Fibroblast of the conjunctiva (primary cell): ENCODE data around the gene ITGA8.
"Not testable (repeated sequence)": the region's sequence is repeated elsewhere in the genome, so short reads cannot be mapped to it uniquely, and the experiment has no call there.

Source experiments
- DNase-seq: peaks from one replicate; pipeline ENCODE4 v3.0.0-alpha.2; 2010; ENCODE audit warnings: low read depth

The ITGA8 gene

DNA sequence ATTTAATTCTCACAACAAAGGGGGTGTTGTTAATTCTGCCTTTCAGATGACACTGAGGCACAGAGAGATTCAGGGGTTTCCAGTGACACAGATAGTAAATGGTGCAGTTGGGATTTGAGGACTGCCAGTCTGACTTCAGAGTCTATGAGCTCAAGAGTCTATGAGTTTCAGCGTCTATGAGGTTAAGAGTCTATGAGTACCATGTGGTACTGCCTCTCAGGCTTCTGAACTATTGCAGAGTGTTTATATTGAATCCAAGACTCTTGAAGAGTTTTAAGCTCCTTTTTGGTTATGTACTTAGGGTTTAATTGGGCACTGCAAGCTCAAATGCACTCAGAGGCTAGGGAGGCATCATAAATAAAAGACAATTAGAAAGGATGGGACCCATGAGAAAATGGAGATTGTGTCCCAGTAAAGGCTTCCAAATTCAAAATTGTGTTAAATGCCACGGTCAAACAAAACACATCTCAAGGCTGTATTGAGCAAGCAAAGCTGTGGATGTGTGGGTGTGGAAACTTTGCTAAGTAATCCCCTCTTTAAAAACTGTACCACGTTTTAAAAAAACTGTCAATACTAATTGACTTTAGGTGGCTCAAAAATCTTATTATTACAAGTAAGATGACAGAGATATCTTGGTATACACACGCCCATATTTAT is 224.7 kb downstream of the ITGA8 start:
- no peak for DNase-seq

DNA sequence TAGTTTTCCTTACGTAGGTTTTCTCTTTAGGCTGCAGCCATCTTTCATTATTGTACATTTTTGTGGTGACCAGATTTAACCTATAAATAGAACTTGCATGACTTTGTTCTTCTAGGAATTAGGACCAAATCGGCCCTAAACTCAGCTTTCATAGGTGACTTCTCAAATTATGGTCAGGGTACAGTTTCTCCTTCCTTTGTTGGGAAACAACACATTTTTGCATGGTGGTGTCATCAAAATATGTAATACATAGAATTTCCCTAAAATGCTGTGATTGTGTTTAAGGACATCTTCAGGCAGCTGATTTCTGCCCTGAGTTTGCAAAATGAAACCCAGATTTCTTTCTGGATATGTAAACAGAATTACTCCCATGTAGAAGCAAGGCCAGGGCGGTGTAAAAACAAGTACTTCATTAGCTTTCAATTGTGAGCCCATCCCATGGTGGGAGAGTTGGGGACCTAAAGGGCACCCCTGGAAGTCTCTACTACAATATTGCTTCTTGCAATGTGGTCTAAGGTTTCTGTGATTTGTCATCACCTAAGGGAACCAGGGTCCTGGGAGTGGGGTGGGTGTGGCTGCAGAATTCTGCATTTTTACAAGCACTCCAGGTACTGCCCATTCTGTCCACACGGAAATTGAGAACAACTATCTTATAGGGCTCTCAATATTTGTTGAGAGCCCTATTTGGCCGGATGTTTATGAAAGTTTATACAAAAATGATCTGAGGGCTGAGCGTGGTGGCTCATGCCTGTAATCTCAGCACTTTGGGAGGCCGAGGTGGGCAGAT is 227.7 kb downstream of the ITGA8 start:
- no peak for DNase-seq

DNA sequence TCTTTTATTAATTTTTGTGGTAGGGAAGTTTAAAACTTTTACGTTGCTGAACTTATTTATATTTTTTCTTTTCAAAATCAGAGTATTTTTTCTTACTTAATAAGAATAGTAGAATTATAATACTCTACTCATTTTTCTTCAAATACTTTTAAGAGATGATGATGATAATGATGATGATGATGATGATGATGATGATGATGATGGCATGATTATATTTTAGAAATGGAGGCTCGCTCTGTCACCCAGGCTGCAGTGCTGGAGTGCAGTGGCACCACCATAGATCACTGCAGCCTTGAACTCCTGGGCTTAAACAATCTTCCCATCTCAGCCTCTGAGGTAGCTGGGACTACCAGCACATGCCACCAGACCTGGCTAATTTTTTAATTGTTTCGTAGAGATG is 230.3 kb downstream of the ITGA8 start:
- no peak for DNase-seq

DNA sequence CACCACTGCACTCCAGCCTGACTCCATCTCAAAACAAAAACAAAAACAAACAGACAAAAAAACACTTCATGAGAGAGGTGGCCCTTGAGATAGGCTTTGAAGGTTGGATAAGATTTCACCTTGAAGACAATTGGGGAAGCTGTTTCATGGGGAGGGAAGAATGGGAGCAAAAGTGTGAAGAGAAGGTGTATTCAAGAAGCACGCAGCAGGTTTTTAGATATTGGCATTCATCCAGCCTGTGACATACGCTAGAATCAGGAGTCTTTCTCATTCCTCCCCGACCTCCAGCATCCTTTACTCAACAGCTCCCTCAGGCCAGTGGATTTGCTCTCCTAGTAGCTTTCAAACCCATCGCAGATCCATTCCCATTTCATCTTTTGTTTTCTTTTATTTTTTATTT is 232.3 kb downstream of the ITGA8 start:
- no peak for DNase-seq

DNA sequence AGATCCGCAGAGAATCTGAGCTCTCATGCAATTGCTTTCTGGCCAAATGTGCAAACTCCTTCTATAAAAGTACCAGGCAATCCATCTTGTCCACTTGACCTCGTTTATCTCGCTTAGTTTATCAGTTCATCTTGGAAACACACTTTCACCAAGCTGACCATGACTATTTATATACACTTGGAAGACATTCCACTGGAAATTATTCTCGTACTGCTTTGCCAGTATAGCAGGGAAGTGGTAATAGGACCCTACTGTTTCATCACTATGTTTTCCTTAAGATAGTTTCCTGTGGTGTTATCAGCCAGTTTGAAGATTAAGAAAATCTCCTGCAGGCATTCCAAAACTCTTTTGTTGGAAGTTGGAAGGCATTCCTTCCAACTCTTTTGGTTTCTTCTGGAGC is 233.3 kb downstream of the ITGA8 start:
- peak; percentile 60 for DNase-seq

DNA sequence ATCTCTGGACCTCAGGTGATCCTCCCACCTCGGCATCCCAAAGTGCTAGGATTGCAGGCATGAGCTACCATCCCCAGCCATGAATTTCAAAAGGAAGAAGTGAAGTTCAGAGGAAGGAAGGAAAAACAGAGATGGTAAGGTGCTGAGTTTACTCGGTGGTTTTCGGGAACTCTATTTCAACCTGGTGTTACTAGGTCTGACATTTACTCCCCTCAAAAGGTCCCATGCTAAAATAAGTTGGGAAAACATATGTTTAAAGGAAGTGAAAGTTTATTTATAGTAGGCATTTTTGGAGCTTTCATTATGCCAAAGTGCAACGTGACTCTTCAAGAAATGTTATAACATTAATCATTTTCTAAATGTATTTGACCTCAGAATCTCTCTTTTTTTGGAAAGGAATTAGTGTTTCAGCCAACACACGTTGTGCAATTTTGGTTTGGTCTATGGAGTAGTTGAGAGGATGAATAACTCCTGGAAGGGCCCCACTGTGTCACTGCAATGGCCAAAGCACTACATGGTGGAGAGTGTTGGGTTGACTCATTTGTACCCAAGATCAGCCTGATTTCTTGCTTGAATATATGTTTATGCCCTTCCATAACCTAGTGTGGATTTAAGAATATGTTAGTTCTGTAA is 233.9 kb downstream of the ITGA8 start:
- DNase-seq, result peak; percentile 79

DNA sequence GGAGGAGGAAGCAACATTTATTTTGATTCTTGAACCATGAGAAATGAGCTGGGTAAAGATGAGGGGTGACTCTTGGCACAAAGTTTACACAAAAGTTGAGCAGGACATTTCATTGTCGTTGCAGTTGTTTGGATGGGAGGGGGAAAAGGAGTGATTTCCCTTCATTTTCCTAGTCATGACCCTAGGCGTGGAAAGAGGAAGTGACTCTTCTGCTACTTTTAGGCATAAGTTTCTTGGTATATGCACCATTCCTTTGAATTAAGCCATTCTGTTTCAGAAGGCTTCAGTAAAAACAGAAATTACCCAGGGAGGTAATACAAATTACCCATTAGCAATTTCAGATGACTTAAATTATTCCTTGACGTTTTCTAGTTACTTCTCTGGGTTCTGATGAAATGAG is 234.7 kb downstream of the ITGA8 start:
- no peak for DNase-seq

DNA sequence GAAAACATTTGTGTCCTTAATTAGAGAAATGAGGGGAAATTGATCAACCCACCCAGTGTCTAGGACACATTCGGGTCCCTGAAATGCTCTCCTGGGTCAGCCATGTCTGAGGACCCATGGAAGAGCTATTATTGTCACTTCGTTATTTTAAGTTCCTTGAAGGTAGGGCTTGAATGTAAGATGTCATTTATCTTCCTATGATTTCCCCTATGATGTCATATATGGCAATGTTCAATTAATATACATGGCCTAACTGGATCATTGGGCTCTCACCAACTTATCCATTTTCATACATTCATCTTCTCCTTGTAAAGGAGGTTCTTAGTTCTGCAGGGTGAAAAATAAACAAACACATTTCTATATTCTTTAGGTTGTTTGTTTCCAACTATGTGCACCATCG is 235.6 kb downstream of the ITGA8 start:
- no peak for DNase-seq

DNA sequence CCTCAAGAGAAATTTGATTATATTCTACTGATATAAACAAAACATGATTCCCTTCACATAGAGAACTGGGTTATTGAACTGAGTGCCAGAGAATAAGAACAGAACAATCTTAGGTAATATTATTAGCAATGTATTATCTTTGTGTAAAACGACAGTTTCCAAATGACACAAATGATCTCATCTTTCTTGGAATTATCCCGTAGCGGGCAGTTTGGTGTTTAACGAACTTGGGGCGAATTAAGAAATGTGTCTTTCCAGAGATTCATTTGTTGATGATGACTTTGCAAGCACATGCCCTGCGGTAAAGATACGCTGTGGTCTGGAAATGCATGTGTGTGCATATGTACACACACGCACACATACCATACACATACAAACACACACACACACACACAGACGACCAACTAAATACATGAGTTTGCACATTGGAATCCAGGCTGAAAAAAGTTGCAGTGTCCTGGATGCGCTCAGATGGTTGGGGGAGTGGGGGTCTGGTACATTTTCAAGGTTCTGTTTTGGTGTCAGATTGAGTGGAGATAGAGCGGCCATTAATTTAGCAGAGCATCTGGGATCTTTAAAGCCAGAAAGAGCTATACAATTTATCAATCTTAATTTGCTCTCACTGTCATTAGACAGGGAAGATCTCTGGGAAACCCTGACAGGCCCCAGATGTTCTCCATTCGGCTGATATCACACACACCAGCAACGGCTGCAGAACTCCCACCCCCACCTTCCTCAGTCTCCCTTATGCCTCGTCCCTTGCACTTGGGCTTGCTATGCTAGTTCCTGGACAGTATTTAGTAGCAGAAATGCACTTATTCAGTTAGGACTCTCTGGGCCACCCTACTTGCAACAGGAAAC is 236.3 kb downstream of the ITGA8 start:
- DNase-seq, result no peak

DNA sequence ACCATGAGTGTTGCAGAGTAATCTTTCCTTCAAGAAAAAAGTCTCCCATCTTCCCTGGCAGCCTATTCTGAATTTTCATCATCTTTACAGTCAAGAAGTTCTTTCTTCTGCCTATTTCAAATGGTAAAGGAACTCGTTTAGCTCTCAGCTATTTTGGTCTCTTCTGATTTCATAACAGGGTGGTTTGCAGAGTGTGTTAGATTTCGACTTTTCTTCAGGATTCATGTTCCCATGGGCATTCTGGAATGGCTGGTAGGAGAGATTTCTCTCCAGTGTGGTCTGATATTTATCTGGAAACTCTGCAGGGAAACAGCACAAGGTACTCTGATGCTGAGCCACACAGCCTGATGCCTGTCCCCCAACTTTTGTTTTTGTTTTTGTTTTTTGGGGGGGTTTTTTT is 237.6 kb downstream of the ITGA8 start:
- DNase-seq, result no peak

DNA sequence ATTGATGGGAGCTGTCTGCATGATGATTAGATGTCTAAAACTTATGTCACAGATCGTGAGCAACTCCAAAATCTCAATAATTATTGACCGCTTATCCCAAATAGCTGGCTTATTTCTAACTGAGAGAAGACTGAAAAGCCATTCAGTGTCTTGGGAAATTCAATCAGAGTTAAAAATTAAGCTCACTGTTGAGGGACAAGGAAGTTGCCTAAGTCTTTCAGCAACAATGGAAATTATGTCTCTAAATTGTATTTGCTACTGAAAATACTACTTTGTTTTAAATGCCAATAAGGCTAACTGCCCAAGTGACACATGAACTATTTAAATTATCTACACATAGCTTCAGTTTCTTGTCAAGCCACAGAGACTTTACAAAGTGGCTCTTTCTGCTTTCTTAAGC is 240.8 kb downstream of the ITGA8 start:
- no peak for DNase-seq

DNA sequence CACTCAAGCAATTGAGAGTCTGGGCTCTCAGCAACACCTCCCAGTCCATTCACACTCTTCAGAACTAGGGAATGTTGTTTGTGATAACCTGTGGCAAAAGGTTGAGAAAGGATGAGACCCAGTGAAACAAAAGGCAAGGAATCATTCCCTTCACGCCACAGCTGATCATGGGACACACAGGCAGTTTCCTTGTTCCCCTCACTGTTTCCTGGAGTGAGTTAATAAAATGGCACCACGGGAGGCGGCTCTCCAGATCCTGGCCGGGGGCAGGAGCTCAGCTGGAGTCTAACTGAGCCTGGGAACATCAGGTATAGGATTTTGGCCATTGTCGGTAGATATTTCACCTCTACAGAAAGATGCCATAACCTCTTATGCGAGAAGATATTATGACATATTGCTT is 241.3 kb downstream of the ITGA8 start:
- no peak for DNase-seq

DNA sequence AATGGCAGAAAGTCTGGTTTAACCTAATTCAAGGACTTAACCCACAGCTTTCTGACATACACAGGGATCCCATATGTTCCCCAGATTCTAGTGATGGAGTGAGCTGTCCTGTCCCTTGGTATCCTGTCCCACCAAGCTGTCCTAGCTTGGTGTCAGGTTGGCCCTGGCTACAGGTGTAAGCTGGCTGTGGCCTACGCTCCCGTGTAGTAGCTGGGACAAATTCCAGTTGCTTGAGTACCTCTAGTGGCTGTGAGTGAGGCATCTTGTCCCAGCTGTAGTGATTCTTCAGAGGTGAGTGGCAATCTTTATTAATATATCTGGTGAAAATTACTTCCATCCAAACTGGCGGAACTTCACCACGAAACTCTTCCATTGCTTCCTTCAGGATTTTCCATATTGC is 243.4 kb downstream of the ITGA8 start:
- no peak for DNase-seq

DNA sequence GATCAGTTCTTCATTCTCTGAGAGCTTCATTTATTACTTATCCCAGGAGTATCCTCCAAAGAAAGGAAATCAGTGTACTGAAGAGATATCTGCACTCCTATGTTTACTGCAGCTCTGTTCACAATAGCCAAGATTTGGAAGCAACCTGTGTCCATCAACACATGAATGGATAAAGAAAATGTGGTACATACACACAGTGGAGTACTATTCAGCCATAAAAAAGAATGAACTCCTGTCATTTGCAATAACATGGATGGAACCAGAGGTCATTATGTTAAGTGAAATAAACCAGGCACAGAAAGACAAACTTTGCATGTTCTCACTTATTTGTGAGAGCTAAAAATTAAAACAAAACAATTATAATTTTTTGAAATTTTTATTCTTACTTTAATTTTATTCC is 244.3 kb downstream of the ITGA8 start:
- DNase-seq, result not testable (repeated sequence)

DNA sequence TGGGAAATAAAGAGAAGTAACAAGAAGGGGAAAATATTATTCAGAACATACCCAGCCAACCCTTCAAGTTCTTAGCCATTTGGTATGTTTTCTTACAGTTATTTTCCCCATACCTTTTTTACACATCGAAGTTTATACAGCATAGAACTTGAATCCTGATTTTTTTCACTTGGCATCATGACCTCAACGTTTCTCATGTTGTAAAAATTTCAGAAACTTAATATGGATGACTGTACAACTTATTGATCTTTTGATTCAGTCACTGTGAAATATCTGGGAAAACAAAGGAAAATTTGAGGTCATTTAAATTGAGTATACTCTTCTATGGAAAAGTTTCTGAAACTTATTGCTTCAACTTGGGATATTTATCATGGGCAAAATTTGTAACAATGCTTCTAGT is 245.1 kb downstream of the ITGA8 start:
- no peak for DNase-seq

DNA sequence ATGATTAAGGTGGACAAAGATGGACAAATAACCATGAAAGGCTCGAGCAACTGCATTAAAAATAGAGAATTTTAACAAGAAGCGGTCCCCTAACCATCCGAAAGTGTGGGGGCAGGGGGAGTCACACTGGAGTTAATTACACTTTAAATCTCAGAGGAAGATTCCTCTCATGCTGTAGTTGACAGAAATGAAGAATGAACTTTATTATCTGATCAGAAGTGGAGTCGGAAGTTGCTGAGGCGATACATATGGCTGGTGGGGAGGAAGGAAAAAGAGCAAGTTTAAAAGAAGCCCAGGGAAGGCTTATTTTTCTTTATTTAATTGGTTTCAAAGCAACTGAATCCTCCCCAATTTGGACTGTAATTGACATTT is 246.3 kb downstream of the ITGA8 start:
- DNase-seq, result no peak

DNA sequence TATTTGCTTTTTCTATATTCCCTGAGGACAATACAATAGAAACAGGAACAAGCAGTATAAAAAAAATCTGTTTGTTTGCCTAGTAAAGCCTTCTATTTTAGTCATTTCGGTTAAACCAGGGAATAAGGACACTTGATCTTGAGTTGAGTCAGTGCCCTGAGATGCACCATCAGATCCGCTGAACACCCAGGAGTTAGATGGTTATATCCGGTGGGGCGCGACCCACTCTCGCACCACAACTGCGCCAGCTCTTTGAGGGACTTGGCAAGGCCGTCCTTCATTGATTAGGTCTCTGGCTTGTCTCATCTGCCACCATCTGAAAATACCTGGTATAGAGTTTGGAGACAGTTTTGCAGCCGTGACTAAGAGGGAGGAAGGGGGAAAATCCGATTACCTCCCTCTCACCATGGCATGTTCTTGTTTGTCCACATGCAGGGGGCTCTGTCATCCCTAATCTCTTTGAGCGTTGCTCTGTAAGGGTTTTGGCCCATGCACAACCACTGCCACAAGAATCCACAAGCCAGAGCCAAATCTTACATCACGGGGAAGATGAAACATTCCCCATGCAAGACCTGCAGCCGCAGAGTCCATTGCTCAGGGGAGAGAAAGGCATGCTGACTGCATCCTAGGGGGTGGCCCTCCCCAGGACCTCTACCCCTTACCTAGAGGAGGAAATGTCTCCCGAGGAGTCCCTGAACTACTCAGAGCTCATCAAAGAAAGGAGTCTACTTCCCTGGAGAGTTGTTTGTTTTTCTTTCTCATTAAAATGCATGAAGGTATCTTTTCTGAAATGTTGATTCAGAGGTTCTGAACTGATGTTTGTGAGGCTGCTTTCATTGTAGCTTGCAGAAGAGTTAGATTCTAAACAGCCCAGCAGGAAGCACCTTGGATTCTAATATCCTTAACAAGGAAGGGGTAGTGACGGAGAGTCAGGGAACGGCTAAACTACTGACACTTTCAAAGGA is 247.0 kb downstream of the ITGA8 start:
- peak; percentile 71 for DNase-seq

DNA sequence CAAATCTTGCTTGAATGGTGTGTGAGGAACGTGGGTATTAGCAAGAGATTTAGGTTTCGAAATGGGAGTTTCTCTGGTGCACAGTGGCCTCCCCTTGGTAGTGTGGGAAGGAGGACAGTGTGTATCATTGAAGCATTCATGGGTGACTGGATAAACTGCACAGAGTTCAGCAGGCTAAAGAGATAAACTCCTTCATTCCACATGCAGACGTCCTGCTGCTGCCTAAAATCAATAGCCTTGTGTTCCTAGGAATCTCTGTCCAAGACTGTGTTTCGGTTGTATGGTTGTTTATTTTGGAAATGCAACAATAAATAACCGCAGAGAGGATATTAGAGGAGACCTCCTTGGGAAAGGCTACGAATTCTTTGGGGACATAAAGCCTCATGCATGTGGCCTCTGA is 247.7 kb downstream of the ITGA8 start:
- DNase-seq, result no peak

DNA sequence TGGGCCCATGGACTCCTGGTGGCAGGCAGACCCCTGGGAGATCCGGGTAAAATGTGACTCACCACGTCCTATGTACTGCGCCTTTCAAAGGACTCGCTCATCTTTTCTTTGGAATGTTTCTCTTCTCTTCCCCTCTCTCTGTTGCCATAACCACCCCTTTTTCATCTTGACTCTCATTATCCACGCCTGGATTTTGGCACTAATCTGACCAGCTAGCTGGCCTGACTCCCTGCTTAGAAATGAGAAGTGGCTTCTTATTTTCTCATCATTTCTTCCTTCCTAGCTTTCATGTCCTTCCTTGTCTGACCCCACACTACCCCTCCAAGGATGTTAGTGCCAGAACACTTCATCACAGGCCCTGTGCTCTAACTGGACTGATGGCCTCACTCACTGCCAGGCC is 250.6 kb downstream of the ITGA8 start:
- DNase-seq, result no peak

DNA sequence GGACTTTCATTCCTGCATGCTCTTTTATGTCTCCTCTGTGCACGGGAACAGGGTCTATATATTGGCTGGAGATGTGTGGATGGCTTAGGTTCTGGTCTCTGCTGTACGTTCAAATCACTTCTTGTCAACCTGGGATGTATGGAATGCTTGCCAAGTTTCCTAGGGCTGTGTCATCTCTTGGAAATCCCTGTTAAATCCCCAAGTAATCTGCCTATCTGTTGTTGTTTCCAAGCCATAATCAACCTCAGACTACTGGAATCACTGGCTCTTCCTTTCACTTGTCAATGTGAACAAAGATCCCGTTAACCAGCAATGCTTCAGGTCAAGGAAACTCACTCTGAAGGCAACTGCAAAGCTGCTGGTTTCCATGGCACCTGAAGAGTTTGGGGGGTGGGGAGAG is 255.3 kb downstream of the ITGA8 start:
- DNase-seq, result no peak
